HEK293 (cell line): Measurements from ENCODE around the gene DCST1.

Source experiments
- SP3 ChIP-seq: fragments of 450-650 bp; formaldehyde crosslinking; IDR thresholded peaks from 2 replicates; pipeline ENCODE4 v1.5.1; 2016; ENCODE audit warnings: missing biosample characterization, missing genetic modification characterization
- TRIM28 ChIP-seq: IDR thresholded peaks from 2 replicates; pipeline ENCODE4 v1.6.1; 2011; ENCODE audit warnings: low read length, control low read depth, borderline replicate concordance
- ZBTB1 ChIP-seq: fragments of 450-650 bp; formaldehyde crosslinking; IDR thresholded peaks from 2 replicates; pipeline ENCODE4 v1.5.1; 2016; ENCODE audit warnings: missing biosample characterization, missing genetic modification characterization
- ZBTB8A ChIP-seq: fragments of 450-650 bp; formaldehyde crosslinking; IDR thresholded peaks from 2 replicates; pipeline ENCODE4 v1.5.1; 2016; ENCODE audit warnings: missing biosample characterization, missing genetic modification characterization
- ZNF2 ChIP-seq: fragments of 450-650 bp; formaldehyde crosslinking; IDR thresholded peaks from 2 replicates; pipeline ENCODE4 v1.5.1; 2016; ENCODE audit warnings: missing biosample characterization, missing genetic modification characterization
- ZNF302 ChIP-seq: fragments of 450-650 bp; formaldehyde crosslinking; IDR thresholded peaks from 2 replicates; pipeline ENCODE4 v1.5.1; 2016; ENCODE audit warnings: missing biosample characterization, missing genetic modification characterization, low read depth
- ZNF391 ChIP-seq: fragments of 450-650 bp; formaldehyde crosslinking; IDR thresholded peaks from 2 replicates; pipeline ENCODE4 v1.5.1; 2016; ENCODE audit warnings: low read depth, missing biosample characterization, missing genetic modification characterization, borderline replicate concordance
- ZNF521 ChIP-seq: fragments of 450-650 bp; formaldehyde crosslinking; IDR thresholded peaks from 2 replicates; pipeline ENCODE4 v1.5.1; 2017; ENCODE audit warnings: missing biosample characterization, mild to moderate bottlenecking, missing genetic modification characterization
- ZNF571 ChIP-seq: fragments of 450-650 bp; formaldehyde crosslinking; IDR thresholded peaks from 2 replicates; pipeline ENCODE4 v1.5.0; 2017; ENCODE audit warnings: missing biosample characterization, missing genetic modification characterization
- ZNF677 ChIP-seq: fragments of 450-650 bp; IDR thresholded peaks from 2 replicates; pipeline ENCODE4 v1.5.0; 2018; ENCODE audit warnings: missing biosample characterization, mild to moderate bottlenecking, missing genetic modification characterization, moderate library complexity
- ZNF701 ChIP-seq: fragments of 450-650 bp; formaldehyde crosslinking; IDR thresholded peaks from 2 replicates; pipeline ENCODE4 v1.5.1; 2016; ENCODE audit warnings: missing biosample characterization, missing genetic modification characterization
- ZSCAN23 ChIP-seq: fragments of 450-650 bp; formaldehyde crosslinking; IDR thresholded peaks from 2 replicates; pipeline ENCODE4 v1.5.1; 2016; ENCODE audit warnings: missing biosample characterization, missing genetic modification characterization
- TF ChIP-seq, protein P1 (sequence below): fragments of 450-650 bp; formaldehyde crosslinking; IDR thresholded peaks from 2 replicates; pipeline ENCODE4 v1.5.1; 2016; ENCODE audit warnings: missing biosample characterization, missing genetic modification characterization
- TF ChIP-seq, protein P2 (sequence below): fragments of 450-650 bp; formaldehyde crosslinking; IDR thresholded peaks from 2 replicates; pipeline ENCODE4 v1.5.1; 2016; ENCODE audit warnings: missing biosample characterization, missing genetic modification characterization
- TF ChIP-seq, protein P3 (sequence below): fragments of 450-650 bp; formaldehyde crosslinking; IDR thresholded peaks from 2 replicates; pipeline ENCODE4 v1.5.1; 2016; ENCODE audit warnings: missing biosample characterization, missing genetic modification characterization, borderline replicate concordance
- TF ChIP-seq, protein P4 (sequence below): fragments of 450-650 bp; formaldehyde crosslinking; conservative IDR thresholded peaks from 2 replicates; pipeline ENCODE4 v1.5.1; 2016; ENCODE audit warnings: low read depth, missing biosample characterization, missing genetic modification characterization
- TF ChIP-seq, protein P5 (sequence below): IDR thresholded peaks from 2 replicates; pipeline ENCODE4 v1.6.1; 2011; ENCODE audit warnings: mild to moderate bottlenecking, low read depth, low read length, borderline replicate concordance
- TF ChIP-seq, protein P6 (sequence below): fragments of 450-650 bp; formaldehyde crosslinking; conservative IDR thresholded peaks from 2 replicates; pipeline ENCODE4 v1.5.1; 2016; ENCODE audit warnings: low read depth, missing biosample characterization, missing genetic modification characterization
- TF ChIP-seq, protein P7 (sequence below): fragments of 450-650 bp; formaldehyde crosslinking; IDR thresholded peaks from 2 replicates; pipeline ENCODE4 v1.5.1; 2016; ENCODE audit warnings: missing biosample characterization, missing genetic modification characterization
- TF ChIP-seq, protein P8 (sequence below): fragments of 450-650 bp; formaldehyde crosslinking; IDR thresholded peaks from 2 replicates; pipeline ENCODE4 v1.5.0; 2017; ENCODE audit warnings: missing biosample characterization, missing genetic modification characterization, borderline replicate concordance

The DCST1 gene

DNA sequence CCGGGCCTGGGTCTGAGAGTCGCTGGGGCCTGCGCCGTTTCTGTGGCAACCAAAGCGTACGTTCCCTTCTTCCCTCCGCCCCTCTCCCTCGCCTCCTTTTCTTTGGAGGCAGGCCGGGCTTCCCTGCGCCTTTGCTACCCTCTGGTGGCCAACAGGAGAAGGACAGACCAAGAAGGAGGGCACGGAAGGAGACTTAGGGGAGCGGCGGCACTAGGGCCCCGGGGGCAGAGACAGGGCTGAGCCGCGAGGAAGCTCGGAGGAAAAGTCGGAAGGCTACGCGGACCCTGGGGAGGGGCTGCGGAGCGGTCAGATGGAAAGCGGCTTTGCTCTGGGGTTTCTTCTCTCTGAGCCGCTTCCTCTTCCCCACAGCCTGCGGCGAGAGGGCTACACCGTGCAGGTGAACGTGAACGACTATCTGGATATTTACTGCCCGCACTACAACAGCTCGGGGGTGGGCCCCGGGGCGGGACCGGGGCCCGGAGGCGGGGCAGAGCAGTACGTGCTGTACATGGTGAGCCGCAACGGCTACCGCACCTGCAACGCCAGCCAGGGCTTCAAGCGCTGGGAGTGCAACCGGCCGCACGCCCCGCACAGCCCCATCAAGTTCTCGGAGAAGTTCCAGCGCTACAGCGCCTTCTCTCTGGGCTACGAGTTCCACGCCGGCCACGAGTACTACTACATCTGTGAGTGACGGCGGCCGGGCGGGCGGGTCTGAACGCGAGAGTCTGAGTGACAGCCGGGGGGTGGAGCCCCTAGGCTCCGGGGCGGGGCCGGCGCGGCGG is 51.3 kb downstream of the DCST1 start (continued):
- TF ChIP-seq, protein P1, sequence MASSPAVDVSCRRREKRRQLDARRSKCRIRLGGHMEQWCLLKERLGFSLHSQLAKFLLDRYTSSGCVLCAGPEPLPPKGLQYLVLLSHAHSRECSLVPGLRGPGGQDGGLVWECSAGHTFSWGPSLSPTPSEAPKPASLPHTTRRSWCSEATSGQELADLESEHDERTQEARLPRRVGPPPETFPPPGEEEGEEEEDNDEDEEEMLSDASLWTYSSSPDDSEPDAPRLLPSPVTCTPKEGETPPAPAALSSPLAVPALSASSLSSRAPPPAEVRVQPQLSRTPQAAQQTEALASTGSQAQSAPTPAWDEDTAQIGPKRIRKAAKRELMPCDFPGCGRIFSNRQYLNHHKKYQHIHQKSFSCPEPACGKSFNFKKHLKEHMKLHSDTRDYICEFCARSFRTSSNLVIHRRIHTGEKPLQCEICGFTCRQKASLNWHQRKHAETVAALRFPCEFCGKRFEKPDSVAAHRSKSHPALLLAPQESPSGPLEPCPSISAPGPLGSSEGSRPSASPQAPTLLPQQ: peak; percentile 91
- TF ChIP-seq, protein P2, sequence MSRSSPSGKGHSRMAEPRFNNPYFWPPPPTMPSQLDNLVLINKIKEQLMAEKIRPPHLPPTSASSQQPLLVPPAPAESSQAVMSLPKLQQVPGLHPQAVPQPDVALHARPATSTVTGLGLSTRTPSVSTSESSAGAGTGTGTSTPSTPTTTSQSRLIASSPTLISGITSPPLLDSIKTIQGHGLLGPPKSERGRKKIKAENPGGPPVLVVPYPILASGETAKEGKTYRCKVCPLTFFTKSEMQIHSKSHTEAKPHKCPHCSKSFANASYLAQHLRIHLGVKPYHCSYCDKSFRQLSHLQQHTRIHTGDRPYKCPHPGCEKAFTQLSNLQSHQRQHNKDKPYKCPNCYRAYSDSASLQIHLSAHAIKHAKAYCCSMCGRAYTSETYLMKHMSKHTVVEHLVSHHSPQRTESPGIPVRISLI: no peak
- TF ChIP-seq, protein P3, sequence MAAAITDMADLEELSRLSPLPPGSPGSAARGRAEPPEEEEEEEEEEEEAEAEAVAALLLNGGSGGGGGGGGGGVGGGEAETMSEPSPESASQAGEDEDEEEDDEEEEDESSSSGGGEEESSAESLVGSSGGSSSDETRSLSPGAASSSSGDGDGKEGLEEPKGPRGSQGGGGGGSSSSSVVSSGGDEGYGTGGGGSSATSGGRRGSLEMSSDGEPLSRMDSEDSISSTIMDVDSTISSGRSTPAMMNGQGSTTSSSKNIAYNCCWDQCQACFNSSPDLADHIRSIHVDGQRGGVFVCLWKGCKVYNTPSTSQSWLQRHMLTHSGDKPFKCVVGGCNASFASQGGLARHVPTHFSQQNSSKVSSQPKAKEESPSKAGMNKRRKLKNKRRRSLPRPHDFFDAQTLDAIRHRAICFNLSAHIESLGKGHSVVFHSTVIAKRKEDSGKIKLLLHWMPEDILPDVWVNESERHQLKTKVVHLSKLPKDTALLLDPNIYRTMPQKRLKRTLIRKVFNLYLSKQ (tag by site-specific recombination): no peak
- TF ChIP-seq ZNF391 (tag by site-specific recombination) (peak; percentile 88; the same call in 1 of the 2 replicates), ZBTB1 (no peak; the same call in 1 of the 2 replicates), ZNF571 (no peak), ZBTB8A (tag by site-specific recombination) (peak; percentile 86), ZSCAN23 (tag by site-specific recombination) (0 out of 2 replicates have a peak, but pooled peaks have one; percentile 18), ZNF677 (tag by site-specific recombination) (no peak), ZNF701 (tag by site-specific recombination) (no peak), ZNF521 (tag by site-specific recombination) (no peak), ZNF302 (tag by site-specific recombination) (no peak), SP3 (peak; percentile 82), ZNF2 (tag by site-specific recombination) (peak; percentile 95), TRIM28 (no peak)
- TF ChIP-seq, protein P4, sequence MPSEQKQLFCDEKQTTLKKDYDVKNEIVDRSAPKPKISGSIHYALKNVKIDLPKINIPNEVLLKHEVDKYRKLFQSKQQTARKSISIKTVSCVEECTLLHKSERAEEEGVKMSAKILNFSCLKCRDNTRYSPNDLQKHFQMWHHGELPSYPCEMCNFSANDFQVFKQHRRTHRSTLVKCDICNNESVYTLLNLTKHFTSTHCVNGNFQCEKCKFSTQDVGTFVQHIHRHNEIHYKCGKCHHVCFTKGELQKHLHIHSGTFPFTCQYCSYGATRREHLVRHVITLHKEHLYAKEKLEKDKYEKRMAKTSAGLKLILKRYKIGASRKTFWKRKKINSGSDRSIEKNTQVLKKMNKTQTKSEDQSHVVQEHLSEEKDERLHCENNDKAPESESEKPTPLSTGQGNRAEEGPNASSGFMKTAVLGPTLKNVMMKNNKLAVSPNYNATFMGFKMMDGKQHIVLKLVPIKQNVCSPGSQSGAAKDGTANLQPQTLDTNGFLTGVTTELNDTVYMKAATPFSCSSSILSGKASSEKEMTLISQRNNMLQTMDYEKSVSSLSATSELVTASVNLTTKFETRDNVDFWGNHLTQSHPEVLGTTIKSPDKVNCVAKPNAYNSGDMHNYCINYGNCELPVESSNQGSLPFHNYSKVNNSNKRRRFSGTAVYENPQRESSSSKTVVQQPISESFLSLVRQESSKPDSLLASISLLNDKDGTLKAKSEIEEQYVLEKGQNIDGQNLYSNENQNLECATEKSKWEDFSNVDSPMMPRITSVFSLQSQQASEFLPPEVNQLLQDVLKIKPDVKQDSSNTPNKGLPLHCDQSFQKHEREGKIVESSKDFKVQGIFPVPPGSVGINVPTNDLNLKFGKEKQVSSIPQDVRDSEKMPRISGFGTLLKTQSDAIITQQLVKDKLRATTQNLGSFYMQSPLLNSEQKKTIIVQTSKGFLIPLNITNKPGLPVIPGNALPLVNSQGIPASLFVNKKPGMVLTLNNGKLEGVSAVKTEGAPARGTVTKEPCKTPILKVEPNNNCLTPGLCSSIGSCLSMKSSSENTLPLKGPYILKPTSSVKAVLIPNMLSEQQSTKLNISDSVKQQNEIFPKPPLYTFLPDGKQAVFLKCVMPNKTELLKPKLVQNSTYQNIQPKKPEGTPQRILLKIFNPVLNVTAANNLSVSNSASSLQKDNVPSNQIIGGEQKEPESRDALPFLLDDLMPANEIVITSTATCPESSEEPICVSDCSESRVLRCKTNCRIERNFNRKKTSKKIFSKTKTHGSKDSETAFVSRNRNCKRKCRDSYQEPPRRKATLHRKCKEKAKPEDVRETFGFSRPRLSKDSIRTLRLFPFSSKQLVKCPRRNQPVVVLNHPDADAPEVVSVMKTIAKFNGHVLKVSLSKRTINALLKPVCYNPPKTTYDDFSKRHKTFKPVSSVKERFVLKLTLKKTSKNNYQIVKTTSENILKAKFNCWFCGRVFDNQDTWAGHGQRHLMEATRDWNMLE (tag by site-specific recombination): no peak
- TF ChIP-seq, protein P5, sequence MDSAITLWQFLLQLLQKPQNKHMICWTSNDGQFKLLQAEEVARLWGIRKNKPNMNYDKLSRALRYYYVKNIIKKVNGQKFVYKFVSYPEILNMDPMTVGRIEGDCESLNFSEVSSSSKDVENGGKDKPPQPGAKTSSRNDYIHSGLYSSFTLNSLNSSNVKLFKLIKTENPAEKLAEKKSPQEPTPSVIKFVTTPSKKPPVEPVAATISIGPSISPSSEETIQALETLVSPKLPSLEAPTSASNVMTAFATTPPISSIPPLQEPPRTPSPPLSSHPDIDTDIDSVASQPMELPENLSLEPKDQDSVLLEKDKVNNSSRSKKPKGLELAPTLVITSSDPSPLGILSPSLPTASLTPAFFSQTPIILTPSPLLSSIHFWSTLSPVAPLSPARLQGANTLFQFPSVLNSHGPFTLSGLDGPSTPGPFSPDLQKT: no peak
- TF ChIP-seq, protein P6, sequence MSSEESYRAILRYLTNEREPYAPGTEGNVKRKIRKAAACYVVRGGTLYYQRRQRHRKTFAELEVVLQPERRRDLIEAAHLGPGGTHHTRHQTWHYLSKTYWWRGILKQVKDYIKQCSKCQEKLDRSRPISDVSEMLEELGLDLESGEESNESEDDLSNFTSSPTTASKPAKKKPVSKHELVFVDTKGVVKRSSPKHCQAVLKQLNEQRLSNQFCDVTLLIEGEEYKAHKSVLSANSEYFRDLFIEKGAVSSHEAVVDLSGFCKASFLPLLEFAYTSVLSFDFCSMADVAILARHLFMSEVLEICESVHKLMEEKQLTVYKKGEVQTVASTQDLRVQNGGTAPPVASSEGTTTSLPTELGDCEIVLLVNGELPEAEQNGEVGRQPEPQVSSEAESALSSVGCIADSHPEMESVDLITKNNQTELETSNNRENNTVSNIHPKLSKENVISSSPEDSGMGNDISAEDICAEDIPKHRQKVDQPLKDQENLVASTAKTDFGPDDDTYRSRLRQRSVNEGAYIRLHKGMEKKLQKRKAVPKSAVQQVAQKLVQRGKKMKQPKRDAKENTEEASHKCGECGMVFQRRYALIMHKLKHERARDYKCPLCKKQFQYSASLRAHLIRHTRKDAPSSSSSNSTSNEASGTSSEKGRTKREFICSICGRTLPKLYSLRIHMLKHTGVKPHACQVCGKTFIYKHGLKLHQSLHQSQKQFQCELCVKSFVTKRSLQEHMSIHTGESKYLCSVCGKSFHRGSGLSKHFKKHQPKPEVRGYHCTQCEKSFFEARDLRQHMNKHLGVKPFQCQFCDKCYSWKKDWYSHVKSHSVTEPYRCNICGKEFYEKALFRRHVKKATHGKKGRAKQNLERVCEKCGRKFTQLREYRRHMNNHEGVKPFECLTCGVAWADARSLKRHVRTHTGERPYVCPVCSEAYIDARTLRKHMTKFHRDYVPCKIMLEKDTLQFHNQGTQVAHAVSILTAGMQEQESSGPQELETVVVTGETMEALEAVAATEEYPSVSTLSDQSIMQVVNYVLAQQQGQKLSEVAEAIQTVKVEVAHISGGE (tag by site-specific recombination): peak; percentile 73
- TF ChIP-seq, protein P7, sequence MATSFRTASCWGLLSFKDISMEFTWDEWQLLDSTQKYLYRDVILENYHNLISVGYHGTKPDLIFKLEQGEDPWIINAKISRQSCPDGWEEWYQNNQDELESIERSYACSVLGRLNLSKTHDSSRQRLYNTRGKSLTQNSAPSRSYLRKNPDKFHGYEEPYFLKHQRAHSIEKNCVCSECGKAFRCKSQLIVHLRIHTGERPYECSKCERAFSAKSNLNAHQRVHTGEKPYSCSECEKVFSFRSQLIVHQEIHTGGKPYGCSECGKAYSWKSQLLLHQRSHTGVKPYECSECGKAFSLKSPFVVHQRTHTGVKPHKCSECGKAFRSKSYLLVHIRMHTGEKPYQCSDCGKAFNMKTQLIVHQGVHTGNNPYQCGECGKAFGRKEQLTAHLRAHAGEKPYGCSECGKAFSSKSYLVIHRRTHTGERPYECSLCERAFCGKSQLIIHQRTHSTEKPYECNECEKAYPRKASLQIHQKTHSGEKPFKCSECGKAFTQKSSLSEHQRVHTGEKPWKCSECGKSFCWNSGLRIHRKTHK (tag by site-specific recombination): no peak
- TF ChIP-seq, protein P8, sequence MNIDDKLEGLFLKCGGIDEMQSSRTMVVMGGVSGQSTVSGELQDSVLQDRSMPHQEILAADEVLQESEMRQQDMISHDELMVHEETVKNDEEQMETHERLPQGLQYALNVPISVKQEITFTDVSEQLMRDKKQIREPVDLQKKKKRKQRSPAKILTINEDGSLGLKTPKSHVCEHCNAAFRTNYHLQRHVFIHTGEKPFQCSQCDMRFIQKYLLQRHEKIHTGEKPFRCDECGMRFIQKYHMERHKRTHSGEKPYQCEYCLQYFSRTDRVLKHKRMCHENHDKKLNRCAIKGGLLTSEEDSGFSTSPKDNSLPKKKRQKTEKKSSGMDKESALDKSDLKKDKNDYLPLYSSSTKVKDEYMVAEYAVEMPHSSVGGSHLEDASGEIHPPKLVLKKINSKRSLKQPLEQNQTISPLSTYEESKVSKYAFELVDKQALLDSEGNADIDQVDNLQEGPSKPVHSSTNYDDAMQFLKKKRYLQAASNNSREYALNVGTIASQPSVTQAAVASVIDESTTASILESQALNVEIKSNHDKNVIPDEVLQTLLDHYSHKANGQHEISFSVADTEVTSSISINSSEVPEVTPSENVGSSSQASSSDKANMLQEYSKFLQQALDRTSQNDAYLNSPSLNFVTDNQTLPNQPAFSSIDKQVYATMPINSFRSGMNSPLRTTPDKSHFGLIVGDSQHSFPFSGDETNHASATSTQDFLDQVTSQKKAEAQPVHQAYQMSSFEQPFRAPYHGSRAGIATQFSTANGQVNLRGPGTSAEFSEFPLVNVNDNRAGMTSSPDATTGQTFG: no peak
